Prostate gland (tissue), 2 donors: ENCODE data around the gene NOP16.

ENCODE experiments used
- POLR2A ChIP-seq: fragments of 450-650 bp; IDR thresholded peaks from one replicate; pipeline ENCODE4 v1.6.1; 2016; ENCODE audit warnings: antibody characterized with exemption, mild to moderate bottlenecking
- POLR2AphosphoS5 ChIP-seq: sonication (generic); formaldehyde crosslinking; IDR thresholded peaks from one replicate; pipeline ENCODE4 v1.6.1; 2017; ENCODE audit warnings: antibody characterized with exemption
- TF ChIP-seq, protein P1 (sequence below), 4 experiments: fragments of 200-600 bp in 2 of 4; fragments of 450-650 bp in 2 of 4; sonication (generic) in 2 of 4; IDR thresholded peaks; 1 replicate in 3 of 4; 2 replicates in 1 of 4; pipeline ENCODE4 v1.5.1; 2016 to 2019; ENCODE audit warnings: antibody characterized with exemption in 4 of 4, mild to moderate bottlenecking in 2 of 4, moderate library complexity in 2 of 4

DNA sequence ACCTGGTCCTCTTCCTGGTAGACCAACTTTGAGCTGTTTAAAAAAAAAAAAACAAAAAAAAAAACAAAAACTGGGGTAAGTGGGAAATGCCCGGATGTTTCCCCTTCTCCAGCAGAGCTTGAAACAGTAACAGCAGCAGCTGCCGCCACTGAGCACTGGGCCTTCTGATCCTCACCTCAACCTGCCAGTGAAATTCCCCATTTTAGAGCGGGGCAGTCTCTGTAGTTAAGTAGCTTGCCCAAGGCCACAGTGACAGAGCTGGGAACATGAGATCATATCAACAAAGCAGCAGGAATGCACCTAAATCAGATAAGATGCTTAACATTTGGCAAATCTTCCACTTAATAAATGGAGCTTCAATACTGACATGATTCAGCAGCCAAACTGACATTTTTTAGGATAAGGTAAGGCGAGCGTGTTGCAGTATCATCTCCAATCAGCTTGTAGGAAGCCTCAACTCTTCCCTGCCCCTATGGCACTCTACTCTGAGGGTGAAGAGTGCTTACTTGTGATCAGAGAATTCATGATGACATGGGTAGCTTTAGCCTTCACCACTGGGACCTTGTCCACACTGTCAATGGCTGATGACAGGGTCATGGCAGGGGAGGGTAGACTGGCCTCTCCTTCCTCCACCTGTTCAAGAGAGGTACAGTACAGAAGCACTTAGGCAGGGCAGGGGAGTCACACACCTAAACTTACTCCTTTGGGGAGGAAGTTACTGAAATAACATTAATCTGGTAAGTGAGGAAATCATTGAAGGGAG lies 36.1 kb downstream of the NOP16 start:
- TF ChIP-seq, protein P1, sequence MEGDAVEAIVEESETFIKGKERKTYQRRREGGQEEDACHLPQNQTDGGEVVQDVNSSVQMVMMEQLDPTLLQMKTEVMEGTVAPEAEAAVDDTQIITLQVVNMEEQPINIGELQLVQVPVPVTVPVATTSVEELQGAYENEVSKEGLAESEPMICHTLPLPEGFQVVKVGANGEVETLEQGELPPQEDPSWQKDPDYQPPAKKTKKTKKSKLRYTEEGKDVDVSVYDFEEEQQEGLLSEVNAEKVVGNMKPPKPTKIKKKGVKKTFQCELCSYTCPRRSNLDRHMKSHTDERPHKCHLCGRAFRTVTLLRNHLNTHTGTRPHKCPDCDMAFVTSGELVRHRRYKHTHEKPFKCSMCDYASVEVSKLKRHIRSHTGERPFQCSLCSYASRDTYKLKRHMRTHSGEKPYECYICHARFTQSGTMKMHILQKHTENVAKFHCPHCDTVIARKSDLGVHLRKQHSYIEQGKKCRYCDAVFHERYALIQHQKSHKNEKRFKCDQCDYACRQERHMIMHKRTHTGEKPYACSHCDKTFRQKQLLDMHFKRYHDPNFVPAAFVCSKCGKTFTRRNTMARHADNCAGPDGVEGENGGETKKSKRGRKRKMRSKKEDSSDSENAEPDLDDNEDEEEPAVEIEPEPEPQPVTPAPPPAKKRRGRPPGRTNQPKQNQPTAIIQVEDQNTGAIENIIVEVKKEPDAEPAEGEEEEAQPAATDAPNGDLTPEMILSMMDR (IDR thresholded peaks at IDR 0.05), result no peak
- TF ChIP-seq POLR2AphosphoS5, result no peak
- TF ChIP-seq POLR2A, result no peak
